ENCODE data around the gene COL13A1.

Gene COL13A1

GRCh38 chr10:69819716-69820506 is 18.2 kb downstream of the COL13A1 start:
- no peak for DNase-seq (ENCODE audit: low read depth in 2 of 2)

GRCh38 chr10:69820817-69821216 is 19.1 kb downstream of the COL13A1 start:
- DNase-seq (ENCODE audit: low read depth in 2 of 2): no peak

GRCh38 chr10:69825604-69826003 is 23.9 kb downstream of the COL13A1 start:
- DNase-seq (ENCODE audit: low read depth in 2 of 2): no peak

- no peak for DNase-seq (ENCODE audit: low read depth in 2 of 2)
Observed at GRCh38 chr10:69826094-69826493, 24.4 kb downstream of the COL13A1 start.

- DNase-seq (ENCODE audit: low read depth in 2 of 2): no peak
Observed at GRCh38 chr10:69826789-69827554, 25.3 kb downstream of the COL13A1 start.

- no peak for DNase-seq (ENCODE audit: low read depth in 2 of 2)
Observed at GRCh38 chr10:69828144-69828870, 26.6 kb downstream of the COL13A1 start.

- DNase-seq (ENCODE audit: low read depth in 2 of 2): no peak
Observed at GRCh38 chr10:69829775-69830174, 28.1 kb downstream of the COL13A1 start.

- DNase-seq (ENCODE audit: low read depth in 2 of 2): no peak
Observed at GRCh38 chr10:69831231-69831855, 29.6 kb downstream of the COL13A1 start.

GRCh38 chr10:69835233-69835632 is 33.5 kb downstream of the COL13A1 start:
- DNase-seq (ENCODE audit: low read depth in 2 of 2): no peak

GRCh38 chr10:69835875-69836730 is 34.4 kb downstream of the COL13A1 start:
- no peak for DNase-seq (ENCODE audit: low read depth in 2 of 2)

GRCh38 chr10:69836731-69837030 is 35.0 kb downstream of the COL13A1 start:
- DNase-seq (ENCODE audit: low read depth in 2 of 2): no peak

- DNase-seq (ENCODE audit: low read depth in 2 of 2): no peak
Observed at GRCh38 chr10:69837261-69837660, 35.6 kb downstream of the COL13A1 start.

- no peak for DNase-seq (ENCODE audit: low read depth in 2 of 2)
Observed at GRCh38 chr10:69838418-69838817, 36.7 kb downstream of the COL13A1 start.

- DNase-seq (ENCODE audit: low read depth in 2 of 2): no peak
Observed at GRCh38 chr10:69838853-69839252, 37.1 kb downstream of the COL13A1 start.

GRCh38 chr10:69839696-69840345 is 38.1 kb downstream of the COL13A1 start:
- no peak for DNase-seq (ENCODE audit: low read depth in 2 of 2)

- DNase-seq (ENCODE audit: low read depth in 2 of 2): no peak
Observed at GRCh38 chr10:69840773-69841172, 39.1 kb downstream of the COL13A1 start.

- no peak for DNase-seq (ENCODE audit: low read depth in 2 of 2)
Observed at GRCh38 chr10:69842020-69842419, 40.3 kb downstream of the COL13A1 start.

- no peak for DNase-seq (ENCODE audit: low read depth in 2 of 2)
Observed at GRCh38 chr10:69842882-69843281, 41.2 kb downstream of the COL13A1 start.

- DNase-seq (ENCODE audit: low read depth in 2 of 2): no peak
Observed at GRCh38 chr10:69843923-69844322, 42.2 kb downstream of the COL13A1 start.

- DNase-seq (ENCODE audit: low read depth in 2 of 2): no peak
Observed at GRCh38 chr10:69844698-69845097, 43.0 kb downstream of the COL13A1 start.

All from activated CD4-positive, alpha-beta T cell treated with anti-CD3 and anti-CD28 coated beads for 24 hours (primary cell).